Measurements from ENCODE around the gene TEPSIN. TPM values are rescaled to one million over a fixed set of nuclear protein-coding genes. Genes with fewer than 3 reads are reported as not detected.

The TEPSIN gene
- total RNA-seq, 4 donors from 2014 or later: 61.2 to 336 (median 121) TPM

DNA sequence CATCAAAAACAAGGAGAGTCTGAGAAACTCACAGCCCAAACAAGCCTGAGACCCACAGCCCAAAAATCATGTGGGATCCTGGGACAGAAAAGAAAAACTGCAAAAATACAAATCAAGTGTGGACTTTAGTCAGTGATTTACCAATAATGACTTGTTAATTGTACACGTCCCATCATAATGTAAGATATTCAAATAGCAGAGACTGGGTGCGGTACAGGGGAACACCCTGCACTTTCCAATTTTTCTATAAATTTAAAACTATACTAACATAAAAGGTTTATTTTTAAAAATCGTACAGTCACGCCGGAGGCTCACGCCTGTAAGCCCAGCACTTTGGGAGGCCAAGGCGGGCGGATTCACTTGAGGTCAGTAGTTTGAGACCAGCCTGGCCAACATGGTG, 24.9 kb downstream of the TEPSIN start:
- Histone ChIP-seq H3K27ac (no peak overlapping the region), H3K36me3 (no peaks in the 10 kb centered on the region), H3K9me3 (no peaks in the 10 kb centered on the region), H3K4me3 (no peak overlapping the region), H3K4me1 (no peaks in the 10 kb centered on the region), H3K27me3 (no peaks in the 10 kb centered on the region)
- DNase-seq: no peak
- no peak for TF ChIP-seq POLR2AphosphoS5 (IDR thresholded peaks at IDR 0.05)
- TF ChIP-seq, protein P1, sequence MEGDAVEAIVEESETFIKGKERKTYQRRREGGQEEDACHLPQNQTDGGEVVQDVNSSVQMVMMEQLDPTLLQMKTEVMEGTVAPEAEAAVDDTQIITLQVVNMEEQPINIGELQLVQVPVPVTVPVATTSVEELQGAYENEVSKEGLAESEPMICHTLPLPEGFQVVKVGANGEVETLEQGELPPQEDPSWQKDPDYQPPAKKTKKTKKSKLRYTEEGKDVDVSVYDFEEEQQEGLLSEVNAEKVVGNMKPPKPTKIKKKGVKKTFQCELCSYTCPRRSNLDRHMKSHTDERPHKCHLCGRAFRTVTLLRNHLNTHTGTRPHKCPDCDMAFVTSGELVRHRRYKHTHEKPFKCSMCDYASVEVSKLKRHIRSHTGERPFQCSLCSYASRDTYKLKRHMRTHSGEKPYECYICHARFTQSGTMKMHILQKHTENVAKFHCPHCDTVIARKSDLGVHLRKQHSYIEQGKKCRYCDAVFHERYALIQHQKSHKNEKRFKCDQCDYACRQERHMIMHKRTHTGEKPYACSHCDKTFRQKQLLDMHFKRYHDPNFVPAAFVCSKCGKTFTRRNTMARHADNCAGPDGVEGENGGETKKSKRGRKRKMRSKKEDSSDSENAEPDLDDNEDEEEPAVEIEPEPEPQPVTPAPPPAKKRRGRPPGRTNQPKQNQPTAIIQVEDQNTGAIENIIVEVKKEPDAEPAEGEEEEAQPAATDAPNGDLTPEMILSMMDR (IDR thresholded peaks at IDR 0.05): no peak
- TF ChIP-seq POLR2A (IDR thresholded peaks at IDR 0.05): no peak
- no peak for TF ChIP-seq EP300 (IDR thresholded peaks at IDR 0.05; ENCODE audit: low read depth)
- 90% methylated on average over 8 of the region's 8 CpGs for WGBS, 2 donors (ENCODE audit: low coverage in 1 of 2)
- in situ Hi-C loops (cut with MboI; ENCODE audit: low pct_ligation_motif_present in 1 of 4, low pct_unique_long_range_greater_than_20kb in 1 of 4, low sequenced_read_pairs in 3 of 4): no loop called here
- intact Hi-C loops (cut with DNase I; ENCODE audit: low total_unique reads): no loop called here

DNA sequence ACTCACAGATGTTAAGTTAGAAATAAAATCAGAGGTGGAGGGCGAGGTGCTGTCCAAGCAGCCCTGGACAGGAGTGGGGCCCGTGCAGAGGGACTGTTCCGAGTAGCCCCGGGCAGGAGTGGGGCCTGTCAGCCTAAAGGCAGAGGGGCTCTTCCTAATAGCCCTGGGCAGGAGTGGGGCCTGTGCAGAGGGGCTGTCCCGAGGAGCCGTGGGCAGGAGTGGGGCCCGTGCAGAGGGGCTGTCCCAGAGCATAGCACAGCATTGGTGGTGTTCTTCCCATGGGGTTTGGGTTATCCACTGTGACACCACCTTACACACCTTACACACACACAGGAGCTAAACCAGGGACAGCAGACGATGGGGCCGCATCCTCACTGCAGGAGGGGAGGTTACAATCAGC, 26.5 kb downstream of the TEPSIN start:
- 89 to 90% methylated on average over 4 to 9 of the region's 9 CpGs for WGBS, 2 donors (ENCODE audit: low coverage in 1 of 2)
- Histone ChIP-seq H3K9me3 (no peaks in the 10 kb centered on the region), H3K4me1 (no peaks in the 10 kb centered on the region), H3K27ac (no peak overlapping the region), H3K27me3 (no peaks in the 10 kb centered on the region), H3K36me3 (no peaks in the 10 kb centered on the region), H3K4me3 (no peak overlapping the region)
- in situ Hi-C loops (cut with MboI; ENCODE audit: low pct_ligation_motif_present in 1 of 4, low pct_unique_long_range_greater_than_20kb in 1 of 4, low sequenced_read_pairs in 3 of 4): no loop called here
- no peak for DNase-seq
- intact Hi-C loops (cut with DNase I; ENCODE audit: low total_unique reads): no loop called here
- TF ChIP-seq, protein P1 (IDR thresholded peaks at IDR 0.05): no peak
- TF ChIP-seq POLR2AphosphoS5 (IDR thresholded peaks at IDR 0.05): no peak
- no peak for TF ChIP-seq POLR2A (IDR thresholded peaks at IDR 0.05)
- TF ChIP-seq EP300 (IDR thresholded peaks at IDR 0.05; ENCODE audit: low read depth): no peak

DNA sequence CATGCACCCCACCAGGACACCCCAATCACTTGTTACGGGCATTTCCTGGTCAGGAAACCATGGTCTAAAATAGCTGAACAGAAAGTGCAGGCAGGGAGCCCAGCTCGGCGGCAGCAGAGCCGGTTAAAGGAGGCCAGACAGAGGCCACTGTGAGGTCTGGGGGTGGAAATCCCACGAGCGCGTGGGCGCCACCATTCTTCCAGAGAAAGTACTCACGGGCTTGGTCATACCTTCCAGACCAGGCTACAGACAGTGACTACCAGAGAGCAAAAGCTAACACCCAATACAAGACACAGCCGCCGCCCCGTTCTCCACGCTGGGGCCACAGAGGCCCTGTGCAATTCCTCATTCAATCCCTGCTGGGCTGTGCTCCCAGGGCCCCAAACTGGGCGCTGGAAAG, 28.0 kb downstream of the TEPSIN start:
- DNase-seq: no peak
- Histone ChIP-seq H3K4me1 (no peaks in the 10 kb centered on the region), H3K4me3 (no peak overlapping the region), H3K9me3 (no peaks in the 10 kb centered on the region), H3K36me3 (no peaks in the 10 kb centered on the region), H3K27me3 (no peaks in the 10 kb centered on the region), H3K27ac (no peak overlapping the region)
- TF ChIP-seq POLR2A (IDR thresholded peaks at IDR 0.05) (no peak), POLR2AphosphoS5 (IDR thresholded peaks at IDR 0.05) (no peak), EP300 (IDR thresholded peaks at IDR 0.05; ENCODE audit: low read depth) (no peak)
- TF ChIP-seq, protein P1 (IDR thresholded peaks at IDR 0.05): no peak
- in situ Hi-C loops (cut with MboI; ENCODE audit: low pct_ligation_motif_present in 1 of 4, low pct_unique_long_range_greater_than_20kb in 1 of 4, low sequenced_read_pairs in 3 of 4): no loop called here
- intact Hi-C loops (cut with DNase I; ENCODE audit: low total_unique reads): no loop called here
- WGBS, 2 donors (ENCODE audit: low coverage in 1 of 2): 80 to 100% methylated on average over 1 to 14 of the region's 14 CpGs

DNA sequence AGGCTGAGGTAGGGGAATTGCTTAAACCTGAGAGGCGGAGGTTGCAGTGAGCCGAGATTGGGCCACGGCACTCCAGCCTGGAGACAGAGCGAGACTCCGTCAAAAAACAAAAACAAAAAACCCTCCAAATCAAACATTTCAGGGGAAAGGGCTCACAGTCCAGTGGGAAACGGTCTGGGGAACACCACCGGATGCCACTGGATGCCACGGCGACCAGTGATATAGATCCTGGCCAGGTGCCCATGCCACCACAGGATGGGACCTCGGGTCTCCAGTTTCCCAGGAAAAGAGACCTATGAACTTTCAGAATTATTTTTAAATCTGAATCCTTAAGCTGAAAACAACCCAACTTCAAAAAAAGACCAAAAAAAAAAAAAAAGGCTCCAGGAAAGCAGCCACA, 28.4 kb downstream of the TEPSIN start:
- Histone ChIP-seq H3K9me3 (no peaks in the 10 kb centered on the region), H3K27me3 (no peaks in the 10 kb centered on the region), H3K4me1 (no peaks in the 10 kb centered on the region), H3K4me3 (no peak overlapping the region), H3K36me3 (no peaks in the 10 kb centered on the region), H3K27ac (no peak overlapping the region)
- in situ Hi-C loops (cut with MboI; ENCODE audit: low pct_ligation_motif_present in 1 of 4, low pct_unique_long_range_greater_than_20kb in 1 of 4, low sequenced_read_pairs in 3 of 4) (no loop called here), intact Hi-C loops (cut with DNase I; ENCODE audit: low total_unique reads) (no loop called here)
- TF ChIP-seq, protein P1 (IDR thresholded peaks at IDR 0.05): no peak
- TF ChIP-seq EP300 (IDR thresholded peaks at IDR 0.05; ENCODE audit: low read depth): no peak
- TF ChIP-seq POLR2A (IDR thresholded peaks at IDR 0.05): no peak
- TF ChIP-seq POLR2AphosphoS5 (IDR thresholded peaks at IDR 0.05): no peak
- 82 to 83% methylated on average over 6 to 10 of the region's 10 CpGs for WGBS, 2 donors (ENCODE audit: low coverage in 1 of 2)
- no peak for DNase-seq

All from transverse colon (tissue), 4 donors.